HepG2 (cell line): ENCODE data around the gene LRRC74B.

Experiments
- ASH2L ChIP-seq: fragments of 300-600, 200-600 bp; sonication (generic); IDR thresholded peaks from 2 replicates; pipeline ENCODE4 v1.7.0; 2017; ENCODE audit warnings: low read depth, mild to moderate bottlenecking, moderate library complexity, mixed read lengths, low read length; ENCODE audit not compliant: insufficient read length
- EP300 ChIP-seq, 3 experiments: sonication (generic) in 1 of 3; formaldehyde crosslinking in 1 of 3; IDR thresholded peaks; 2 replicates each; pipeline versions ENCODE4 v1.5.1 to v1.6.1; 2011 to 2020; ENCODE audit warnings: low read depth in 2 of 3, low read length in 2 of 3, borderline replicate concordance in 1 of 3, improper control_type of control experiment in 1 of 3, mild to moderate bottlenecking in 1 of 3, missing genetic modification reagents in 1 of 3, moderate library complexity in 1 of 3
- YY1 ChIP-seq: IDR thresholded peaks from 2 replicates; pipeline ENCODE4 v1.6.1; 2011; ENCODE audit warnings: low read length, low read depth, moderate library complexity, mild to moderate bottlenecking; ENCODE audit not compliant: insufficient read depth, insufficient replicate concordance
- ZNF703 ChIP-seq: sonication (generic); formaldehyde crosslinking; IDR thresholded peaks from 2 replicates; pipeline ENCODE4 v1.5.1; 2020; ENCODE audit warnings: missing genetic modification reagents, mild to moderate bottlenecking, moderate library complexity, borderline replicate concordance

- TF ChIP-seq ASH2L: no peak
- TF ChIP-seq EP300 (IDR thresholded peaks at IDR 0.05; ENCODE audit: low read depth in 2 of 2, low read length in 2 of 2): no peak
- no peak for TF ChIP-seq EP300 (CRISPR knock-in tag; IDR thresholded peaks at IDR 0.05; ENCODE audit: borderline replicate concordance)
- TF ChIP-seq ZNF703: no peak
- no peak for TF ChIP-seq YY1
These were observed at the start of gene LRRC74B for GRCh38 chr22:21045585-21046294.
